WTC11 (cell line): ENCODE data around the gene TBC1D19. TPM values are rescaled to one million over a fixed set of nuclear protein-coding genes. Genes with fewer than 3 reads are reported as not detected.

ENCODE experiments used
- ATAC-seq: fragments of 200-7000 bp; cut with Tn5 transposase; 2 replicates; pipeline ENCODE4 v1.10.0; 2021; ENCODE audit warnings: mild to moderate bottlenecking, moderate library complexity
- CTCF ChIA-PET: fragments of 300-600 bp; sonication (Branson Sonifier 250); formaldehyde crosslinking; loops from one replicate; lab custom pipeline; 2021; ENCODE audit warnings: antibody characterized with exemption; lab: Charles Lee
- POLR2A ChIA-PET: fragments of 350-600 bp; sonication (Branson Sonifier 250); formaldehyde crosslinking; loops from one replicate; lab custom pipeline; 2021; ENCODE audit warnings: antibody characterized with exemption; lab: Charles Lee
- DNase-seq: peaks from one replicate; pipeline ENCODE4 v3.0.0; 2021; ENCODE audit warnings: low spot score
- H3K27ac Mint-ChIP-seq: 2 replicates; pipeline ENCODE4 v1.8.0; 2021; ENCODE audit warnings: mixed read lengths
- H3K27me3 Mint-ChIP-seq: 2 replicates; pipeline ENCODE4 v1.8.0; 2021; ENCODE audit warnings: low read depth, mild to moderate bottlenecking, moderate library complexity, mixed read lengths
- H3K36me3 Mint-ChIP-seq: 2 replicates; pipeline ENCODE4 v1.8.0; 2021; ENCODE audit warnings: mixed read lengths
- H3K4me1 Mint-ChIP-seq: 2 replicates; pipeline ENCODE4 v1.8.0; 2022; ENCODE audit warnings: mixed read lengths
- H3K4me3 Mint-ChIP-seq: 2 replicates; pipeline ENCODE4 v1.8.0; 2021; ENCODE audit warnings: mild to moderate bottlenecking, moderate library complexity, mixed read lengths
- H3K9me3 Mint-ChIP-seq: 2 replicates; pipeline ENCODE4 v1.8.0; 2021; ENCODE audit warnings: mixed read lengths
- CBFB ChIP-seq: sonication (generic); formaldehyde crosslinking; IDR thresholded peaks from 2 replicates; pipeline ENCODE4 v1.8.1; 2022; ENCODE audit warnings: mild to moderate bottlenecking, low read depth, missing genetic modification reagents
- CREB1 ChIP-seq: sonication (generic); formaldehyde crosslinking; IDR thresholded peaks from 2 replicates; pipeline ENCODE4 v1.8.0; 2023; ENCODE audit warnings: mild to moderate bottlenecking, missing genetic modification reagents
- ELF4 ChIP-seq: sonication (generic); formaldehyde crosslinking; IDR thresholded peaks from 2 replicates; pipeline ENCODE4 v1.8.1; 2022; ENCODE audit warnings: low read depth, mild to moderate bottlenecking, moderate library complexity, missing genetic modification reagents
- FOXJ3 ChIP-seq: sonication (generic); formaldehyde crosslinking; IDR thresholded peaks from 2 replicates; pipeline ENCODE4 v1.9.0; 2021; ENCODE audit warnings: missing genetic modification reagents, mild to moderate bottlenecking, borderline replicate concordance
- HMGA2 ChIP-seq: fragments of 250-450 bp; sonication (Bioruptor Pico); IDR thresholded peaks from 2 replicates; pipeline ENCODE4 v1.4.0; 2021; ENCODE audit warnings: mild to moderate bottlenecking, moderate library complexity
- IRF2 ChIP-seq: sonication (generic); formaldehyde crosslinking; IDR thresholded peaks from 2 replicates; pipeline ENCODE4 v1.8.0; 2022; ENCODE audit warnings: low read depth, missing genetic modification reagents, borderline replicate concordance
- JAZF1 ChIP-seq: fragments of 250-450 bp; sonication (Bioruptor Pico); IDR thresholded peaks from 2 replicates; pipeline ENCODE4 v1.9.0; 2021; ENCODE audit warnings: moderate library complexity, mild to moderate bottlenecking, inconsistent platforms
- MYBL2 ChIP-seq: sonication (generic); formaldehyde crosslinking; IDR thresholded peaks from 2 replicates; pipeline ENCODE4 v1.8.1; 2023; ENCODE audit warnings: mild to moderate bottlenecking, moderate library complexity, missing genetic modification reagents
- NFE2L1 ChIP-seq: sonication (generic); formaldehyde crosslinking; IDR thresholded peaks from 2 replicates; pipeline ENCODE4 v1.8.1; 2023; ENCODE audit warnings: missing genetic modification reagents
- NR2C2 ChIP-seq: sonication (generic); formaldehyde crosslinking; IDR thresholded peaks from 2 replicates; pipeline ENCODE4 v1.8.0; 2022; ENCODE audit warnings: mild to moderate bottlenecking, missing genetic modification reagents
- RELA ChIP-seq: sonication (generic); formaldehyde crosslinking; IDR thresholded peaks from 2 replicates; pipeline ENCODE4 v1.8.1; 2022; ENCODE audit warnings: missing genetic modification reagents, mild to moderate bottlenecking, borderline replicate concordance
- SMAD4 ChIP-seq: sonication (generic); formaldehyde crosslinking; IDR thresholded peaks from 2 replicates; pipeline ENCODE4 v1.8.0; 2022; ENCODE audit warnings: mild to moderate bottlenecking, missing genetic modification reagents
- SP1 ChIP-seq: sonication (generic); formaldehyde crosslinking; conservative IDR thresholded peaks from 2 replicates; pipeline ENCODE4 v1.8.1; 2022; ENCODE audit warnings: missing genetic modification reagents
- TP53 ChIP-seq: sonication (generic); formaldehyde crosslinking; IDR thresholded peaks from 2 replicates; pipeline ENCODE4 v1.8.1; 2023; ENCODE audit warnings: mild to moderate bottlenecking, missing genetic modification reagents
- ZNF138 ChIP-seq: sonication (generic); formaldehyde crosslinking; conservative IDR thresholded peaks from 2 replicates; pipeline ENCODE4 v1.8.1; 2022; ENCODE audit warnings: mild to moderate bottlenecking, moderate library complexity, missing genetic modification reagents
- ZNF317 ChIP-seq: sonication (generic); formaldehyde crosslinking; IDR thresholded peaks from 2 replicates; pipeline ENCODE4 v1.8.1; 2023; ENCODE audit warnings: low read depth, mild to moderate bottlenecking, moderate library complexity, missing genetic modification reagents, borderline replicate concordance
- ZNF416 ChIP-seq: fragments of 250-450 bp; sonication (Bioruptor Pico); IDR thresholded peaks from 2 replicates; pipeline ENCODE4 v1.9.0; 2021; ENCODE audit warnings: mild to moderate bottlenecking, inconsistent platforms
- ZNF671 ChIP-seq: fragments of 250-450 bp; sonication (Bioruptor Pico); IDR thresholded peaks from 2 replicates; pipeline ENCODE4 v1.8.0; 2021; ENCODE audit warnings: mild to moderate bottlenecking
- total RNA-seq: library from RNA; stranded (reverse); gene quantifications from 3 replicates; pipeline ENCODE4 v1.2.3, GENCODE V29; 2021
- TF ChIP-seq, protein P1 (sequence below): fragments of 250-450 bp; sonication (Bioruptor Pico); IDR thresholded peaks from 2 replicates; pipeline ENCODE4 v2.1.2; 2022; ENCODE audit warnings: mild to moderate bottlenecking, moderate library complexity
- TF ChIP-seq, protein P2 (sequence below): sonication (generic); formaldehyde crosslinking; IDR thresholded peaks from 2 replicates; pipeline ENCODE4 v1.8.0; 2023; ENCODE audit warnings: missing genetic modification reagents, mild to moderate bottlenecking, borderline replicate concordance
- TF ChIP-seq, protein P3 (sequence below): fragments of 250-450 bp; sonication (Bioruptor Pico); IDR thresholded peaks from 2 replicates; pipeline ENCODE4 v1.9.0; 2021; ENCODE audit warnings: mild to moderate bottlenecking, borderline replicate concordance
- TF ChIP-seq, protein P4 (sequence below): sonication (generic); formaldehyde crosslinking; IDR thresholded peaks from 2 replicates; pipeline ENCODE4 v1.8.0; 2022; ENCODE audit warnings: mild to moderate bottlenecking, missing genetic modification reagents
- TF ChIP-seq, protein P5 (sequence below): fragments of 250-450 bp; sonication (Bioruptor Pico); IDR thresholded peaks from 2 replicates; pipeline ENCODE4 v1.8.0; 2021; ENCODE audit warnings: mild to moderate bottlenecking

TBC1D19 gene
- total RNA-seq, 1 experiment from 2014 or later, result 2.1 TPM

DNA sequence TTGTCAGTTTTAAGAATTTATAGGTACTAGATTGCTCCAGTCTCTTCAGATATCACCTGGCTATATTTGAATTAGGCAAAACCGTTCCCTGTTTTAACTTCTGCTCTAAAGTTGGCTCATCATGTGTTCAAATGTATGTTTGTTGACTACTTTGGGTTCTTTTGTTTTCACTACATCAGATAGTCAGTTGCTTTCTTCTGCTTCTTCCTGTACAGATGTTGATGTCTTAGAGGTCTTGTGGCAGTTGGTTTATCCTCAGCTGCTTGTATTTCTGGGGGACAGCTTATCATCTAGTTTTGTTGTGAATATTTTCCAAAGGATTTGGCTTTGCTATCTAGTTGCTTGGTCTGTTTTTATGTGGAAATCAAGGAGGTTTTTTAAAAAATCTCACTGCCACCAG lies 28.0 kb downstream of the TBC1D19 start (continued):
- TF ChIP-seq MYBL2 (CRISPR knock-in tag) (no peak), CBFB (no peak), RELA (no peak), ZNF671 (CRISPR knock-in tag) (no peak), ELF4 (CRISPR knock-in tag) (no peak), CREB1 (no peak), SMAD4 (CRISPR knock-in tag) (no peak)

DNA sequence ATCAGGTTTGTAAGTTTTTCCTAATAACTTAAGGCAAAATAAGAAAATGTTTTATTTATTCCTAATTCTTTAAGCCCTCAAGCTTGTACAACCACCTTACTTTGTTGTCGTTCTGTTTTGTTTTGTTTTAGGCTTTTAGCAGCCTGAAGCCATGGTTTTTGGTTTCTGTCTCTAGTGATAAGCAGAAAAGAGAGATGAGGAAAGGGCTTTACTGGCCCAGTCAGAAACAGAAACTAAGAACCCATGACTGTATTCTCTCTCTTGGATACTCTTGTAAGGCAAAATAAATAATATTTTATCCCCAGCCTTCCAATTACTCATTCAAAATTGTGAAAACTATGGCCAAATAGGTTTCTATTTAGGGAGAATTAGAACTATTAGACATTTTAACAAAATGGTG lies 29.4 kb downstream of the TBC1D19 start:
- H3K27me3 Mint-ChIP-seq, result no peaks in the 10 kb centered on the region
- DNase-seq (no peak), ATAC-seq (no peak)
- no peak overlapping the region for H3K27ac Mint-ChIP-seq
- TF ChIP-seq ZNF416 (CRISPR knock-in tag), result no peak
- no peaks in the 10 kb centered on the region for H3K36me3 Mint-ChIP-seq
- peaks cover 10% of the 10 kb centered on the region for H3K4me1 Mint-ChIP-seq
- no peak overlapping the region for H3K4me3 Mint-ChIP-seq
- CTCF ChIA-PET, result no interaction called here
- H3K9me3 Mint-ChIP-seq, result peaks cover 4% of the 10 kb centered on the region
- POLR2A ChIA-PET, result no interaction called here

DNA sequence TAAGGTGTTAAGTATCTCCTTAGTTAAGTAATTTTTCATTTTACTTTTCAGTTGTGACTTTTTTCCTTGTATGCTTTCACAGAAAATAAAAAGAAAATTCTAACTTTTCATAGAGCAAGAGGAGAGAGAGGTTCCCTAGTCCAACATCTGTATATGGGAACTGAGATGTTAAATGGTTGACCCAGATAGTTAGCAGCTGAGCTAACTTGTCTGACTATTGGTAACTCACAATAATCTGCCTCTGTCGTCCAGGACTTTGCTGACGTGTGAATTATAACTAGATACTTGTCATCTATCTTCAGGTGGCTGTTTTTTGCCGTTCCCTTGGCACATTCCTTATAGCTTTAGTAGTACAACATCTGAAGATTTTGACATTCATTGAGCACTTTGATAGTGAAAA lies 29.9 kb downstream of the TBC1D19 start:
- H3K4me3 Mint-ChIP-seq, result no peak overlapping the region
- H3K4me1 Mint-ChIP-seq, result peaks cover 5% of the 10 kb centered on the region
- POLR2A ChIA-PET, result no interaction called here
- DNase-seq, result no peak
- no peaks in the 10 kb centered on the region for H3K27me3 Mint-ChIP-seq
- TF ChIP-seq ZNF317 (no peak), IRF2 (no peak), JAZF1 (CRISPR knock-in tag) (no peak), NR2C2 (CRISPR knock-in tag) (no peak), CREB1 (no peak), CBFB (no peak), SP1 (CRISPR knock-in tag) (no peak), HMGA2 (no peak), TP53 (no peak), FOXJ3 (CRISPR knock-in tag) (no peak), NFE2L1 (CRISPR knock-in tag) (no peak), ZNF138 (no peak)
- TF ChIP-seq, protein P1, sequence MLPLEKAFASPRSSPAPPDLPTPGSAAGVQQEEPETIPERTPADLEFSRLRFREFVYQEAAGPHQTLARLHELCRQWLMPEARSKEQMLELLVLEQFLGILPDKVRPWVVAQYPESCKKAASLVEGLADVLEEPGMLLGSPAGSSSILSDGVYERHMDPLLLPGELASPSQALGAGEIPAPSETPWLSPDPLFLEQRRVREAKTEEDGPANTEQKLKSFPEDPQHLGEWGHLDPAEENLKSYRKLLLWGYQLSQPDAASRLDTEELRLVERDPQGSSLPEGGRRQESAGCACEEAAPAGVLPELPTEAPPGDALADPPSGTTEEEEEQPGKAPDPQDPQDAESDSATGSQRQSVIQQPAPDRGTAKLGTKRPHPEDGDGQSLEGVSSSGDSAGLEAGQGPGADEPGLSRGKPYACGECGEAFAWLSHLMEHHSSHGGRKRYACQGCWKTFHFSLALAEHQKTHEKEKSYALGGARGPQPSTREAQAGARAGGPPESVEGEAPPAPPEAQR, result no peak
- TF ChIP-seq, protein P2, sequence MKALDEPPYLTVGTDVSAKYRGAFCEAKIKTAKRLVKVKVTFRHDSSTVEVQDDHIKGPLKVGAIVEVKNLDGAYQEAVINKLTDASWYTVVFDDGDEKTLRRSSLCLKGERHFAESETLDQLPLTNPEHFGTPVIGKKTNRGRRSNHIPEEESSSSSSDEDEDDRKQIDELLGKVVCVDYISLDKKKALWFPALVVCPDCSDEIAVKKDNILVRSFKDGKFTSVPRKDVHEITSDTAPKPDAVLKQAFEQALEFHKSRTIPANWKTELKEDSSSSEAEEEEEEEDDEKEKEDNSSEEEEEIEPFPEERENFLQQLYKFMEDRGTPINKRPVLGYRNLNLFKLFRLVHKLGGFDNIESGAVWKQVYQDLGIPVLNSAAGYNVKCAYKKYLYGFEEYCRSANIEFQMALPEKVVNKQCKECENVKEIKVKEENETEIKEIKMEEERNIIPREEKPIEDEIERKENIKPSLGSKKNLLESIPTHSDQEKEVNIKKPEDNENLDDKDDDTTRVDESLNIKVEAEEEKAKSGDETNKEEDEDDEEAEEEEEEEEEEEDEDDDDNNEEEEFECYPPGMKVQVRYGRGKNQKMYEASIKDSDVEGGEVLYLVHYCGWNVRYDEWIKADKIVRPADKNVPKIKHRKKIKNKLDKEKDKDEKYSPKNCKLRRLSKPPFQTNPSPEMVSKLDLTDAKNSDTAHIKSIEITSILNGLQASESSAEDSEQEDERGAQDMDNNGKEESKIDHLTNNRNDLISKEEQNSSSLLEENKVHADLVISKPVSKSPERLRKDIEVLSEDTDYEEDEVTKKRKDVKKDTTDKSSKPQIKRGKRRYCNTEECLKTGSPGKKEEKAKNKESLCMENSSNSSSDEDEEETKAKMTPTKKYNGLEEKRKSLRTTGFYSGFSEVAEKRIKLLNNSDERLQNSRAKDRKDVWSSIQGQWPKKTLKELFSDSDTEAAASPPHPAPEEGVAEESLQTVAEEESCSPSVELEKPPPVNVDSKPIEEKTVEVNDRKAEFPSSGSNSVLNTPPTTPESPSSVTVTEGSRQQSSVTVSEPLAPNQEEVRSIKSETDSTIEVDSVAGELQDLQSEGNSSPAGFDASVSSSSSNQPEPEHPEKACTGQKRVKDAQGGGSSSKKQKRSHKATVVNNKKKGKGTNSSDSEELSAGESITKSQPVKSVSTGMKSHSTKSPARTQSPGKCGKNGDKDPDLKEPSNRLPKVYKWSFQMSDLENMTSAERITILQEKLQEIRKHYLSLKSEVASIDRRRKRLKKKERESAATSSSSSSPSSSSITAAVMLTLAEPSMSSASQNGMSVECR, result no peak
- TF ChIP-seq, protein P3, sequence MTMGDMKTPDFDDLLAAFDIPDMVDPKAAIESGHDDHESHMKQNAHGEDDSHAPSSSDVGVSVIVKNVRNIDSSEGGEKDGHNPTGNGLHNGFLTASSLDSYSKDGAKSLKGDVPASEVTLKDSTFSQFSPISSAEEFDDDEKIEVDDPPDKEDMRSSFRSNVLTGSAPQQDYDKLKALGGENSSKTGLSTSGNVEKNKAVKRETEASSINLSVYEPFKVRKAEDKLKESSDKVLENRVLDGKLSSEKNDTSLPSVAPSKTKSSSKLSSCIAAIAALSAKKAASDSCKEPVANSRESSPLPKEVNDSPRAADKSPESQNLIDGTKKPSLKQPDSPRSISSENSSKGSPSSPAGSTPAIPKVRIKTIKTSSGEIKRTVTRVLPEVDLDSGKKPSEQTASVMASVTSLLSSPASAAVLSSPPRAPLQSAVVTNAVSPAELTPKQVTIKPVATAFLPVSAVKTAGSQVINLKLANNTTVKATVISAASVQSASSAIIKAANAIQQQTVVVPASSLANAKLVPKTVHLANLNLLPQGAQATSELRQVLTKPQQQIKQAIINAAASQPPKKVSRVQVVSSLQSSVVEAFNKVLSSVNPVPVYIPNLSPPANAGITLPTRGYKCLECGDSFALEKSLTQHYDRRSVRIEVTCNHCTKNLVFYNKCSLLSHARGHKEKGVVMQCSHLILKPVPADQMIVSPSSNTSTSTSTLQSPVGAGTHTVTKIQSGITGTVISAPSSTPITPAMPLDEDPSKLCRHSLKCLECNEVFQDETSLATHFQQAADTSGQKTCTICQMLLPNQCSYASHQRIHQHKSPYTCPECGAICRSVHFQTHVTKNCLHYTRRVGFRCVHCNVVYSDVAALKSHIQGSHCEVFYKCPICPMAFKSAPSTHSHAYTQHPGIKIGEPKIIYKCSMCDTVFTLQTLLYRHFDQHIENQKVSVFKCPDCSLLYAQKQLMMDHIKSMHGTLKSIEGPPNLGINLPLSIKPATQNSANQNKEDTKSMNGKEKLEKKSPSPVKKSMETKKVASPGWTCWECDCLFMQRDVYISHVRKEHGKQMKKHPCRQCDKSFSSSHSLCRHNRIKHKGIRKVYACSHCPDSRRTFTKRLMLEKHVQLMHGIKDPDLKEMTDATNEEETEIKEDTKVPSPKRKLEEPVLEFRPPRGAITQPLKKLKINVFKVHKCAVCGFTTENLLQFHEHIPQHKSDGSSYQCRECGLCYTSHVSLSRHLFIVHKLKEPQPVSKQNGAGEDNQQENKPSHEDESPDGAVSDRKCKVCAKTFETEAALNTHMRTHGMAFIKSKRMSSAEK, result no peak
- TF ChIP-seq, protein P4, sequence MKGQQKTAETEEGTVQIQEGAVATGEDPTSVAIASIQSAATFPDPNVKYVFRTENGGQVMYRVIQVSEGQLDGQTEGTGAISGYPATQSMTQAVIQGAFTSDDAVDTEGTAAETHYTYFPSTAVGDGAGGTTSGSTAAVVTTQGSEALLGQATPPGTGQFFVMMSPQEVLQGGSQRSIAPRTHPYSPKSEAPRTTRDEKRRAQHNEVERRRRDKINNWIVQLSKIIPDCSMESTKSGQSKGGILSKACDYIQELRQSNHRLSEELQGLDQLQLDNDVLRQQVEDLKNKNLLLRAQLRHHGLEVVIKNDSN, result no peak
- TF ChIP-seq, protein P5, sequence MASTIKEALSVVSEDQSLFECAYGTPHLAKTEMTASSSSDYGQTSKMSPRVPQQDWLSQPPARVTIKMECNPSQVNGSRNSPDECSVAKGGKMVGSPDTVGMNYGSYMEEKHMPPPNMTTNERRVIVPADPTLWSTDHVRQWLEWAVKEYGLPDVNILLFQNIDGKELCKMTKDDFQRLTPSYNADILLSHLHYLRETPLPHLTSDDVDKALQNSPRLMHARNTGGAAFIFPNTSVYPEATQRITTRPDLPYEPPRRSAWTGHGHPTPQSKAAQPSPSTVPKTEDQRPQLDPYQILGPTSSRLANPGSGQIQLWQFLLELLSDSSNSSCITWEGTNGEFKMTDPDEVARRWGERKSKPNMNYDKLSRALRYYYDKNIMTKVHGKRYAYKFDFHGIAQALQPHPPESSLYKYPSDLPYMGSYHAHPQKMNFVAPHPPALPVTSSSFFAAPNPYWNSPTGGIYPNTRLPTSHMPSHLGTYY (CRISPR knock-in tag), result no peak
- peaks cover 4% of the 10 kb centered on the region for H3K9me3 Mint-ChIP-seq
- no peaks in the 10 kb centered on the region for H3K36me3 Mint-ChIP-seq
- no peak for ATAC-seq
- H3K27ac Mint-ChIP-seq, result no peak overlapping the region
- CTCF ChIA-PET, result no interaction called here
